Muscle of arm (tissue), 12 donors: ENCODE results near the gene THEM4. TPM values are rescaled to one million over a fixed set of nuclear protein-coding genes. Genes with fewer than 3 reads are reported as not detected.
"Not testable (repeated sequence)": the region's sequence is repeated elsewhere in the genome, so short reads cannot be mapped to it uniquely, and the experiment has no call there.

Experiments
- DNase-seq: peaks from one replicate; pipeline ENCODE4 v3.0.0-alpha.2; 2013
- polyA plus RNA-seq, 12 donors: library from polyadenylated mRNA; unstranded; fragments of 120-200 nt; gene quantifications; one replicate each; pipeline ENCODE4 v1.2.1, GENCODE V29; 2013; ENCODE audit not compliant: insufficient read length in 12 of 12

THEM4 gene
- polyA plus RNA-seq, 12 donors = 11.6 to 24.9 (median 16.5) TPM; not detected in 1

DNA sequence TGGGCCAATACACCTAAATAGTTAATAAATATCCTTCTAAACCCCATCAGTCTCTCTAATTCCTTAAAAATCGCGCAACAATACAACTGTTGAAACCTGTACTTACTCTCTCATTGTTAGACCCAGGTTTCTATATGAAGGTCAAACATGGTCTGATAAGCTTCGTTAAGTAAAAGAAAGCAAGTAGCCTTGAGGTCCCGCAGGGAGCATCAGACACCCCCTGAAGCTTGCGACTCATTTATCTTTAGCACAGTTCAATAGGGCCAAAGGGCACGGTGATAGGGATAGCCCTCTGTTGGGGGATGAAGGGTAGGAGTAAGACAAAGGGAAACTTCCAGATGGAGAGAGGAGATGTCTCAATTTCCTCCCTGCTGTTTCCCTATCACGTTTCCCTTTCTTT is 27.3 kb upstream of the THEM4 start:
- no peak for DNase-seq

DNA sequence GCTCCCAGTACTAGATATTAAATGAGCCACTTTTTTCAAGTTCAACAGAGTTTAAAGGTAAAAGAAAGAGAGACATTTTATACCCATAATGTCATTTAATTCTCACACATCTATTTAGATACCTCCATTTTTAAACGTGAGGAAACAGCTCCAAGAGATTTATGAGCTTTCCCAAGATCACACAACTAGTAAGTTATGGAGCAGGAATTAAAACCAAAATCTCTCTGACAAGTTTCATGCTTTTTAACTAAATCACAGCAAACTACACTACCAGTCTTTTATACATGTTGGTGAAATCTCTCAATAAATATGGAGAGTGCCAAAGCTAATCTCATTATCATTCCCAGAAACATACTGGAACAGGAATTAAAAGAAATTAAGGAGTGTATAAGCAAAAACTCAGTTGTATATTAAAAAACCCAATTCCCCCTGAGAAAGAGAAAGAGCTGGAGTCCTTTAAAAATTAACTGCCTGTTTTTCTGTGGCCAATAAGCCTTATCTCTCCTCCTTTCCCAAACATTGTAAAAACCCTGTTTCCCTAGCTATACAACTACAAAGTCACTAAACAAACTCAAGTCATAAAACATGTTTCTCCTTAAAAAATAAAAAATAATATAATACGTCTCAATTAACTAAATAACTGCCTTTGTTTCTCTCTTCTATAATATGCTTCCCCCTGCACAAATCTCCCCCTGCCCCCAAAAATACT is 26.7 kb upstream of the THEM4 start:
- DNase-seq = no peak

DNA sequence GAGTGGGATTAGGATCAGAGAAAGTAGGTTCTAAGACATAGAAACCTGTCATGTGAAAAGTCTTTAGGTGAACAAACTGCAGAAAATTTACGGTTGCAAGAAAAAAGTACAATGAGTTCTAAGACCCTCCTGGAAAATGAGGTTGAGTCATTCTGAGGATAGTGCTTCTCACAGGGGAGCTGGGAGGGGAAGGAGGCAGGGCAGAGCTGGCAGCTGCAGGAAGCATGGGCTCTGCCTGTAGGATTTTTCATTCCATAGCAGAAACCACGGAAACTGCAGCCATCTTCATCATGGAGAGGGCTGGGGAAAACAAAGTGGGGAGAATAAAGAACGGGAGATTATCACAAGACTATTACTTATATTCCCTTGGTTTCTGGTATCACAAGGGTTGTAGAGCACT is 25.8 kb upstream of the THEM4 start:
- DNase-seq = no peak

DNA sequence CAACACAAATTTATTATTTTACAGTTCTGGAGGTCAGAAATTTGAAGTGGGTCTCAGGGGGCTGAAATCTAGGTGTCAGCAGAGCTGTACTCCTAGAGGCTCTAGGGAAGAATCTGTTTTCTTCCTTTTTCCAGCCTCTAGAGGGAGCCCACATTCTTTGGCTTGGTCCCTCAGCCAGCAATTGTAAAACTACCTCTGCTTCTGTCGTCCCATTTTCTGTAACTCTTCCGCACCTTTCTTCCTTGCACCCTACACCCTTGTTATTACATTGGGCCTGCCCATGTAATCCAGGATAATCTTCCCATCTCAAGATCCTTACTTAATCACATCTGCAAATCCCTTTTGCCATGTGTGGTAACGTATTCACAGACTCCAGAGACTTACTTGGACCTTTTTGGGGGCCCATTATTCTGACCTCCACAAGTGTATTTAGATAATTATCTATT is 24.8 kb upstream of the THEM4 start:
- DNase-seq = peak; percentile 79

DNA sequence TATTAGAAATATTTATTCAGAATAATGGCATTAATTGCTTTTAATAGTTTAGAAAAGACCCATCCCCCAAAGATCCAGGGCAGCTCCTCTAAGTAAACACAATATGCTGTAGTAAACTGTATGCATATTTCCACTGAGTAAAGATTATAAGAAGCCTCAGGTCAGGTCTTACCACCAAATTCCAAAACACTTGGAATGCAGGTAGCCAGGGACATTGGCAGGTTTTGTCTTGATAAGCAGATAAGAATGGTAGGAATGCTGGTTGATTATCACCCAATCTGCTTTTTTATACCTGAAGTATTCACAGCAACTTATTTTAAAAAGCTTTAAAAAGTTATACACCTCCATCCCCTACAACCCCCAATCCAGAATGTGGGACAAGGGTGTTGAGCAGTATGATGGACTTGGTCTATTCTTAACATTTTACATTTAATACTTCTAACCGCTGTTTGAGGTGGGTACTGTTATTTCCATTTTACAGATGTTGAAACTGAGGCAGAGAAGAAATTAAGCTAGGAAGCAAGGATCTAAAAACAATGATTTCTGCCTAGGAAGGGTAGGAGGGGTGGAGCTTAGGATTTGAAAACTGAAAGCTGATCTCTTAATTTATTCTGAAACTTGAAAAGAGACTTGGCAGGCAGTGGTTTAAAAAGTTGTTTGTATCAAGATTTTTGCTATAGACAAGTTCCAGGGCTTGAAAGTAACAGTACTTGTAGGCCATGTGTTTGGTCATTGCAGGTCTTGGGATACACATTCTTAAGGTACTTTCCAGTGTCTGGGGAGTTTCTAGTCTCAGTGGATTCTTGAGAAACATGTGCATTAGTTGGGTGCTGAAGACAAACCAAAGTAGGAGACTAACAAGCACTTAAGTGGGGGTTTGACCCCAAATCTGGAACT is 15.6 kb upstream of the THEM4 start:
- DNase-seq = no peak

DNA sequence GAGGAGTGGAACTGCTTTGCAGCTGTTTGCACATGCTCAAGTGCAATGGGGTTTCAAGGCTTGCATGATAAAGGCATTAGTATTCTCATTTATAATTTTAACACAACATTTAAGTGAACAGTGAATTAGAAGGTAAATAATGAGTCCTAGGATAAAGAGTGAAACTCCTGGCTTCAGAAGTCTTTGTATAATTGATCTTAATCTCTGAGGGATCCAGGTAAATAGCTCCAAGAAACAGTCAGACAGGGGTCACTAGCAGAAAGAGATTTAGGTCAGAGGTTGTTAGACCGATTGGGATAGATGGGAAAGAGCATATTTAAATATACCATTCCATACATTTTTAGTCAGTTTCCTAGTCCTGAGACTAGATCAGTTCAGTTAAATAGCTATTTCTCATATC is 14.1 kb upstream of the THEM4 start:
- DNase-seq = no peak

DNA sequence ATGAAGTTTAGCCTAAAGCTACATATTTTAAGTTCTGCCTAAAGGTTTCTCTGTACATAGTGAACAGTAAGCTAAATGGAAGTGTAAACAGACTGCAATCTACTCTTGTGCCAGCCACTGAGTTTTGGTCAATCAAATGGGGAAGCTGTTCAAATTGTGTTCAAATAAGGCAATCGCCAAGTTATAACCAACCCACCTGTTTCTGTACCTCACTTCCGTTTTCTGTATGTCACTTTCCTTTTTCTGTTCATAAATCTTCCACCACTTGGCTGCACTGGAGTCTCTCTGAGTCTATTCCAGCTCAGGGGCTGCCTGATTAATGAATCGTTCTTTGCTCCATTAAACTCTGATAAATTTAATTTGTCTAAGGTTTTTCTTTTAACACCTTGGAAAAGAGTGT is 10.8 kb upstream of the THEM4 start:
- no peak for DNase-seq

DNA sequence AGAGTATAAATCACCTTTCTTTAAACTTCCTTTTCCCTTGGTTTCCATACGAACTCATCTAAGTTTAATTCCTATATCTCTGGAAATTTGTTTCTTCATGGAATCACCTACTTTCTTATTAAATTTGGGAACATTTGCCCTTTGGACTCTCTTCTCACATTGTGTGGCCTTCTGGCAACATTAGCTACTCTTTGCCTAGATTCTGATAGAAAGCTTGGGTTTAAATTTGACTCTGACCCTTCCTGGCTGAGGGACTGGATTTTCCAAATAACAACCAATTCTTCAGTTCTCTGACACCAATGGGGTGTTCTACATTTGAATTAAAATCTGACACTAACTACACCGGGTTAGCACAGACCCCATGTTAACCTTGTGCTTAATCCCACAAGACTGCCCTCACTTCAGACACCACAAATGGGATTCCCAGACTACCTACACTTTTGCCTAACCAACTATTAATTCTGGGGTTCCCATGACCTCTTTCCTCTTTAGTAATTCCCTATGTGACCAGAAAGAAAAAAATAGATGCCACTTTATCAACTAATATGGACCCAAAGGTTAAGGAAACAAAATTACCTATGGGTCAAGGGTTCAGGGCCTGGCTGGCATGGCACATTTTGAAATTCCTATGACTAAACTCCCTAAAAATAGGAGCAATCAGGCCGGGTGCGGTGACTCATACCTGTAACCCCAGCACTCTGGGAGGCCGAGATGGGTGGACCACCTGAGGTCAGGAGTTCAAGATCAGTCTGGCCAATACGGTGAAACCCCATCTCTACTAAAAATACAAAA is 9.7 kb upstream of the THEM4 start:
- DNase-seq = no peak

DNA sequence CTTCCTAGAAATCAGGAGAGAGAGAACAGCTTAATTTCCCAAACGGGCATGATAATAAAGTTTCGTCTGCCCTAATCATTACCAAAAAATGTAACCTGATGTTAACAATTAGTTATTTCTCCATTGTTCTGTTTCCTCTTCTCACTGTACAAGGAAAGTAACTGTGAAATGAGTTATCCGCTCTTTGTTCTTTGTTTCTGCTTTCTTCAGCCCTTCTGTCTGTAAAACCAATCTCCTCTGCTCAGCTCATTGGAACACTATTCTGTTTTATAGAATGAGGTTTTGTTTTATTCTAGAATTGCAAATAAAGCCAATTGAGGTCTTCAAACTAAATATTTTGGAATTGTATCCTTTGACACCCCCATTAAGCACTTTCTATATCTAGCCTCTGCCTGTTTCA is 8.8 kb upstream of the THEM4 start:
- no peak for DNase-seq

DNA sequence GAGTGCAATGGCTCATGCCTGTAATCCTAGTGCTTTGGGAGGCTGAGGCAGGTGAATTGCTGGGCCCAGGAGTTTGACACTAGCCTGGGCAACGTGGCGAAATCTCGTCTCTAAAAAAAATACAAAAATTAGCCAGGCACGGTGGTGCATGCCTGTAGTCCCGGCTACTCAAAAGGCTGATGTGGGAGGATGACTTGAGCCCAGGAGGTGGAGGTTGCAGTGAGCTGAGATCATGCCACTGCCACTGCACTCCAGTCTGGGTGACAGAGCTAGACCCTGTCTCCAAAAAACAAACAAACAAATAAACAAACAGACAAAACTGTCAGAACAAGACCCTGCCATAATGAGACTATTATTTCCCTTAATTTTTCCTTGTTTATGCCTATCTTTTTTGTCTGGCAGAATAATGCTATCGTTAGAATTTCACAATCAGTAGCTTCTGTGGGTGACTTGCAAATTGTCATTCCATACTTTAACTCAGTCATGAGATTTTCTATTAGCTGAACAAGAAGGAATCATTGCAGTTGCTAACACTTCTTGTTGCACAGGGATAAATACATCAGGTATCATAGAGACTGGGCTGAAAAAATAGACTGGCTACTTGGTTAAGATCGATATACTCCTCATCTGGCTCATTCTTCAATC is 7.5 kb upstream of the THEM4 start:
- DNase-seq = no peak

DNA sequence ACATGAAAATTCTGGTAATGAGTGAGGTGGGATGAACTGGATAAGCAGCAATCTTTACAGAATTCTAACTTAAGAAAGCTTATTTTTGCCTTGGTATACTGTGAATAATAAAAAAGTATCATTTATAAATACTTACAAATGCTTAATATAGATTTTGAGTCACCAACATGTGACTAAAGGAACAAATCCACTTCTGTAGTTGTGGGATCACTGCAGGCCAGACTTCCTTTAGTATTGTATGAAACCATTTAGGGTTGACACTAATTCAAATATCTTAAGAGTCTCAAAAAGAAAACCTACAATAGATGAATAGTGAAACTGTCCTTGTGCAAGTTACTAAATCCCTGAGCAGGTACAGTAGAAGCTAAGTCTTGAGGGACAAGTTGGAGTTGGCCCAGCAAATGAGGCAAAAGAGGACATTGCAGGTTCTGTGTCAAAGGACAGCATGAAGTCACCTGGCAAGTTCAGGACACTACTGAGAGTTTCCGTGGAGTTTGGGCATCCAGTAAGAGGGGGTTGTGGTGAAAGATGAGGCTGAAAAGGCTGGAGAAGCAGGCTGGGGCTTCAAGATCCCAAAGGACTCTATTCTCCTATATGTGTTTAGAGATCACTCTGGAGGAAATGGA is 5.9 kb upstream of the THEM4 start:
- DNase-seq = no peak

DNA sequence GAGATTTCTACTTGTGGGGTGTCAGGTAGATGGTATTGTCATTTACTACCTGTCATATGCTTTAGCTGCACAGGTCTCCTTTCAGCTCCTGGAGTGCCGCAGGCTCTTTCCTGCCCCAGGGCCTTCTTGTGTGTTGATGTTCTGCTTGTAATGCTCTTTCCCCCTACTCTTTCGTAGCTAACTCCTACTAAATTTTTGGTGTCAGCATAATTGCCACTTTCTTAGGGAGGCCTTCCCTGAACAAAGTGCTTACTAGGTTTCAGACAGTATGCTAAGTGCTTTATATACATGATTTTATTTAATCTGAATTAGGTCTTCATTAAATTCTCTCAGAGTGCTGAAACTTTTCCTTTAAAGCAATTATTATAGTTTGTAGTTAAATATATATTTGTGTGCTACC is 4.8 kb upstream of the THEM4 start:
- DNase-seq = no peak

DNA sequence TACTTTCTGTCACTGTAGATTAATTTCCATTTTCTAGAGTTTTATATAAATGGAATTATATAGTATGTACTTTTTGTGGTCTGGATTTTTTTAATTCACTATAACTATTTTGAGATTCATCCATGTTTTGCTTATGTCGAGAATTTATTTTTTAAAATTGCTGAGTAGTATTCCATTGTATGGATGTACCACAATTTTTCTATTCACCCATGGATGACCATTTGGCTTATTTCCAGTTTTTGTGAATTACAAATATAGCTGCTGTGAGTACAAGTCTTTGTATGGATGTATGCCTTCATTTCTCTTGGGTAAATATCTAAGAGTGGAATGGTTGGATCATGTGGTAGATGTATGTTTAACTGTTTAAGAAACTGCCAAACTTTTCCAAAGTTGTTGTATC is 3.7 kb upstream of the THEM4 start:
- no peak for DNase-seq

DNA sequence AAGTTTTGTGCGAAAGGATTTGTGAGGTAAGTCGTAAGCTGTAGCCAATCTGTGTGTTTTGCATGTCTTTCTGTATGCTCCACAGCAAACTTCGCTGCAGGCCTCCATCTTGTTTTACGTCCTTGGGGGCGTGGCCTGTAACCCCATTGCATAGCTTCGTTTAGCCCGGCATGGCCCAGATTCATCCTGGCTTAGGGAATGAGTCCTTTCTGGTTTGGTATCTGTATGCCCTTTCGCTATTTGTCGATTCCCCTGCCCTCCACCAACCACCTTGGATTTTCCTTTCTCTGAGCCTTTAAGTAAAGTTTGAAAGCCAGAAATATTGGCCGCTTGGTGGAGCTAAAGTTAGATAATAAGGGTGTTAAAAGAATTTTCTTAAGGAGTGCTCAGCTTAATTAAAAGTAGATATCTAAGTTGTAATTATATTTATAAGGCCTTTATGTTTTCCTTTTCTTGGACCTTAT is 1.1 kb downstream of the THEM4 start:
- no peak for DNase-seq

DNA sequence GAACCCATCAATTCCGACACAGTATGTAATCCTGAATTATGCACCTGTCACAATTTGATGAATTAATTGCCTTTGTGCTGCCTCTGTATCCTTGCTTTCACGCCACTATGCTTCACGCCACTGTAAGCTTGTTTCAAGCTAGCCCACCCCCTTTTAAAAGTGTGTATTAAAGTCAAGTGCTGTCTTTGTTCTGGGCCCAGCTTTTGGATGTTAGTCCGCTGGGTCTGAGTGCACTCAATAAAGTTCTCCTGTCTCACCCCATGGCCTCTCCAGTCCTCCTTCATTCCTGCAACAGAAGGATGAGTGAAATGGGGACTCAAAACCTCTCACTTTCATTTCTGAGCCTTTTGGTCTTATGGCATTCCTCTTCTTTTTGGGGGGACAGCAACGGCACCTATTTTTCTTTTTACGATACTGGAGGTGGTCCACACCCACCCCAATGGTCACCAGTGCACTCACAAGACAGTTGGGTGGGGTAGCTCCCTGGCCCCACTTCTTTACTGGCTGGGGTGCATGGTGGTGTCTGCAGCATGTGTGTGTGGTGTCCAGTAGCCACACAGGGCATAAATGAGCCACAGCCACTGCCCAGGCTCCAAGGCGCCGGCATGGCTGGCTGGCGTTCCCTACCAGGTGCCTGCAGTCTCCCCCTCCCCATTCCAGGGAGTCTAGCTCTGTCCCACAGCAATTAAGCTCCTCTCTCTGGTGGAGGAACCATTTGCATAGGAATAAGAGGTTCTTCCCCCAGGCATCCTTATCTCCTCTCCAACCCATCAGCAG is 1.8 kb downstream of the THEM4 start:
- no peak for DNase-seq

DNA sequence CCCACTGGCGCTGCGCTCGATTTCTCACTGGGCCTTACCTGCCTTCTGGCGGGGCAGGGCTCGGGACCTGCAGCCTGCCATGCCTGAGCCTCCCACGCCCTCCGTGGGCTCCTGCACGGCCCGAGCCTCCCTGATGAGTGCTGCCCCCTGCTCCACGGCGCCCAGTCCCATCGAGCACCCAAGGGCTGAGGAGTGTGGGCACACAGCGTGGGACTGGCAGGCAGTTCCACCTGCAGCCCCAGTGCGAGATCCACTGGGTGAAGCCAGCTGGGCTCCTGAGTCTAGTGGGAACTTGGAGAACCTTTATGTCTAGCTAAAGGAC is 3.0 kb downstream of the THEM4 start:
- not testable (repeated sequence) for DNase-seq

DNA sequence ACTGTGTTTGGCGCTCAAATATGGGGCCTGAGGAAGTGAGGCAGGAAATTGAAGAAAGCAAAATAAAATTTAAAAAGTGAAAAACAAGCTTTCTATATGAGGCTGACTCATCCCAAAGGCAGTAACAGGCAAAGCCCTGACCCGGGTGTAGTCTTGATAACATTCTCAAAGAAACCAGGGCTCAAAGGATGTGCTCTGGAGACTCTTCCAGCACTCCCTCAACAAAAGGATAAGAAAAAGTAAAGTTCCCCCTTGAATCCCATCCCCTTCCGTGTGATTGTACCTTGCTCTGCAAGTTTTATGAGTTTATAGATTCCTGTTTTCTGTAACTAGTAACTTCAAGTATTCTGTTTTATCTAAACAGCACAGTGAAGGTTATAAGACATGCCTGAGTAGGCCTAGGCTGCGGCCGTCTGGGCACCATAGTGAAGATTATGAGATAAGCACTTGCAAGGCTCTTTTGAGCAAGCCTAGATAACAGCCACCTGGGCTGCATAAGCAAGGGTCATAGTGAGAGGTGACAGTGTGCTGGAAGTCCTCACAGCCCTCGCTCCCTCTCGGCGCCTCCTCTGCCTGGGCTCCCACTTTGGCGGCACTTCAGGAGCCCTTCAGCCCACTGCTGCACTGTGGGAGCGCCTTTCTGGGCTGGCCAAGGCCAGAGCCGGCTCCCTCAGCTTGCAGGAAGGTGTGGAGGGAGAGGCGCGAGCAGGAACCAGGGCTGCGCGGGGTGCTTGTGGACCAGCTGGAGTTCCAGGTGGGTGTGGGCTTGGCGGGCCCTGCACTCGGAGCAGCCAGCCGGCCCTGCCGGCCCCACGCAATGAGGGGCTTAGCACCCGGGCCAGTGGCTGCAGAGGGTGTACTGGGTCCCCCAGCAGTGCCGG is 3.6 kb downstream of the THEM4 start:
- not testable (repeated sequence) for DNase-seq

DNA sequence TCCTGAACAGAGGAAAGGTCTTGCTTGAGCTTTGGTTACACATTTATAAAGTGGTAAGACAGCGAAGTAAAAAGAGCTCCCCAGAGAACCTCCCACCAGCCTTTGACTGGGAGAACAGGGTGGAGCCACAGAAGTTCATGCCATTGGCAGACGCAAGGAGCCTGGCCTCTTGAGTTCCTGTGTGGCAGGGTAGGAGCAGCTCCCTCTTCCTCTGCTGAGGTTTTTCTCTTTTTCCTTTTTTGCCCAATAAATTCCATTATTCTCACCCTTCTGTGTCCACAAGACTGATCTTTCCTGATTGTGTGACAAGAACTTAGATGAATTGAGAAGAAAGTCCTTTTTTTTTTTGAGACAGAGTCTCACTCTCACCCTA is 4.3 kb downstream of the THEM4 start:
- no peak for DNase-seq

DNA sequence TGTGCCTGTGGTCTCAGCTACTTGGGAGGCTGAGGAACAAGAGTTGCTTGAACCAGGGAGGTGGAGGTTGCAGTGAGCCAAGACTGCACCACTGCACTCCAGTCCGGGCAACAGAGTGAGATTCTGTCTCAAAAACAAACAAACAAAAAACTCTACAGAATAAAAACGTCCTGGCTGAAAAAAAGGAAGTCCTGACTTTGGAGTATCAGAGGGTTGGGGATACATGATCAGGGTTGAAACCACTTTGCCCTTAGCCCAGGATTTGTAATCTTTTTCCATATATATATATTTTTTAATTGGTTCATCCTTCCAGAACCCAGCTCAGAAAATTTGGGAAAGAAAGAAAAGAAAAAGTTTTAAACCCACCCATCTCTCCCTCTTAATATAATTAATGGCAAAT is 6.5 kb downstream of the THEM4 start:
- no peak for DNase-seq

DNA sequence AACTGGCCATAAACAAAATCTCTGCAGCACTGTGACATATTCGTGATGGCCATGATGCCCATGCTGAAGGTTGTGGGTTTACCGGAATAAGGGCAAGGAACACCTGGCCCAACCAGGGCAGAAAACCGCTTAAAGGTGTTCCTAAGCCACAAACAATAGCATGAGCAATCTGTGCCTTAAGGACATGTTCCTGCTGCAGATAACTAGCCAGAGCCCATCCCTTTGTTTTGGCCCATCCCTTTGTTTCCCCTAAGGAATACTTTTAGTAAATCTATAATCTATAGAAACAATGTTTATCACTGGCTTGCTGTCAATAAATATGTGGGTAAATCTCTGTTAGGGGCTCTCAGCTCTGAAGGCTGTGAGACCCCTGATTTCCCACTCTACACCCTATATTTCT is 8.5 kb downstream of the THEM4 start:
- DNase-seq = not testable (repeated sequence)
